IMR-90 (cell line): ENCODE results near the gene PAX2. TPM values are rescaled to one million over a fixed set of nuclear protein-coding genes. Genes with fewer than 3 reads are reported as not detected.
"Not testable (repeated sequence)": the region's sequence is repeated elsewhere in the genome, so short reads cannot be mapped to it uniquely, and the experiment has no call there.

Experiments
- ATAC-seq: fragments of 200-7000 bp; cut with Tn5 transposase; 2 replicates; pipeline ENCODE4 v1.9.1; 2020; ENCODE audit warnings: low read depth, mild to moderate bottlenecking, moderate library complexity
- BruUV-seq: library from RNA; stranded (reverse); fragments of 400-500 nt; replicated peaks from 2 replicates; lab custom pipeline; 2021; lab: Mats Ljungman, UMichigan
- CTCF ChIA-PET: fragments of 300-600 bp; formaldehyde crosslinking; extraction: SDS; loops from one replicate; lab custom pipeline; 2021; ENCODE audit warnings: antibody characterized with exemption; lab: Yijun Ruan, JAX
- POLR2A ChIA-PET: fragments of 300-600 bp; sonication (Branson Sonifier 250); formaldehyde crosslinking; loops from one replicate; lab custom pipeline; 2022; ENCODE audit warnings: antibody characterized with exemption; ENCODE audit not compliant: unreplicated experiment; lab: Charles Lee
- DNase-seq: peaks from one replicate; pipeline ENCODE4 v3.0.0; 2013
- H2AFZ ChIP-seq: replicated peaks from 2 replicates; pipeline ENCODE3; 2013; ENCODE audit warnings: low read length, mild to moderate bottlenecking; ENCODE audit not compliant: poor library complexity
- H2AK5ac ChIP-seq: 2 replicates; pipeline ENCODE4 v1.6.1; 2013; ENCODE audit warnings: low read depth, low read length, inconsistent platforms
- H2AK9ac ChIP-seq: replicated peaks from 2 replicates; pipeline ENCODE3; 2013; ENCODE audit warnings: mild to moderate bottlenecking, low read depth, low read length, moderate library complexity; ENCODE audit not compliant: poor library complexity
- H2BK120ac ChIP-seq: 2 replicates; pipeline ENCODE4 v1.6.1; 2013; ENCODE audit warnings: low read depth, low read length, inconsistent platforms
- H2BK15ac ChIP-seq: 3 replicates; pipeline ENCODE4 v1.6.1; 2013; ENCODE audit warnings: low read depth, low read length, inconsistent platforms
- H2BK20ac ChIP-seq: 2 replicates; pipeline ENCODE4 v1.6.1; 2013; ENCODE audit warnings: low read depth, mild to moderate bottlenecking, inconsistent platforms, low read length, moderate library complexity
- H2BK5ac ChIP-seq: 2 replicates; pipeline ENCODE4 v1.6.1; 2013; ENCODE audit warnings: mild to moderate bottlenecking, low read depth, low read length, inconsistent platforms; ENCODE audit not compliant: poor library complexity, severe bottlenecking
- H3K14ac ChIP-seq: replicated peaks from 2 replicates; pipeline ENCODE4 v1.6.1; 2013; ENCODE audit warnings: low read depth, low read length, inconsistent platforms
- H3K18ac ChIP-seq: 2 replicates; pipeline ENCODE4 v1.6.1; 2013; ENCODE audit warnings: low read depth, low read length, control low read depth
- H3K23ac ChIP-seq: 2 replicates; pipeline ENCODE4 v1.6.1; 2013; ENCODE audit warnings: low read depth, low read length, inconsistent platforms
- H3K27ac ChIP-seq: 2 replicates; pipeline ENCODE4 v1.5.1; 2013; ENCODE audit warnings: mild to moderate bottlenecking, control low read depth, low read length; ENCODE audit not compliant: insufficient read depth
- H3K27me3 ChIP-seq: 2 replicates; pipeline ENCODE4 v1.6.1; 2013; ENCODE audit warnings: low read length; ENCODE audit not compliant: control insufficient read depth, insufficient read depth
- H3K36me3 ChIP-seq: 2 replicates; pipeline ENCODE4 v1.6.1; 2013; ENCODE audit warnings: low read length, mixed read lengths; ENCODE audit not compliant: control insufficient read depth, insufficient read depth
- H3K4ac ChIP-seq: 2 replicates; pipeline ENCODE4 v1.6.1; 2013; ENCODE audit warnings: low read depth, low read length, inconsistent platforms
- H3K4me1 ChIP-seq: 2 replicates; pipeline ENCODE4 v1.6.1; 2013; ENCODE audit warnings: low read length, mixed read lengths; ENCODE audit not compliant: control insufficient read depth, insufficient read depth
- H3K4me2 ChIP-seq: 2 replicates; pipeline ENCODE4 v1.6.1; 2013; ENCODE audit warnings: low read depth, mild to moderate bottlenecking, control low read depth, low read length, moderate library complexity
- H3K4me3 ChIP-seq: 2 replicates; pipeline ENCODE4 v1.5.1; 2013; ENCODE audit warnings: low read depth, mild to moderate bottlenecking, control low read depth, low read length, moderate library complexity; ENCODE audit not compliant: insufficient read depth
- H3K56ac ChIP-seq: 2 replicates; pipeline ENCODE4 v1.6.1; 2013; ENCODE audit warnings: low read length, inconsistent platforms; ENCODE audit not compliant: insufficient read depth; ENCODE audit errors: extremely low read depth
- H3K79me1 ChIP-seq, 2 experiments: 2 replicates each; pipeline ENCODE4 v1.6.1; 2013; ENCODE audit warnings: low read length in 2 of 2, inconsistent platforms in 1 of 2, low read depth in 1 of 2
- H3K9ac ChIP-seq: 2 replicates; pipeline ENCODE4 v1.6.1; 2013; ENCODE audit warnings: low read depth, low read length, control low read depth
- H3K9me1 ChIP-seq: 2 replicates; pipeline ENCODE4 v1.6.1; 2013; ENCODE audit warnings: low read length, inconsistent platforms; ENCODE audit not compliant: insufficient read depth
- H3K9me3 ChIP-seq: 2 replicates; pipeline ENCODE4 v1.6.1; 2013; ENCODE audit warnings: low read length; ENCODE audit not compliant: control insufficient read depth, insufficient read depth
- H4K20me1 ChIP-seq: 2 replicates; pipeline ENCODE4 v1.6.1; 2013; ENCODE audit warnings: low read length, inconsistent platforms; ENCODE audit not compliant: insufficient read depth
- H4K5ac ChIP-seq: 2 replicates; pipeline ENCODE4 v1.6.1; 2013; ENCODE audit warnings: mild to moderate bottlenecking, low read depth, low read length, control low read depth
- H4K8ac ChIP-seq, 2 experiments: 2 replicates each; pipeline ENCODE4 v1.6.1; 2013; ENCODE audit warnings: low read depth in 2 of 2, low read length in 2 of 2, control low read depth in 1 of 2, inconsistent platforms in 1 of 2
- H4K91ac ChIP-seq: 2 replicates; pipeline ENCODE4 v1.6.1; 2013; ENCODE audit warnings: low read depth, low read length, inconsistent platforms; ENCODE audit not compliant: insufficient read depth
- SMC3 ChIP-seq: fragments of 150-350 bp; IDR thresholded peaks from 2 replicates; pipeline ENCODE4 v1.6.1; 2016; ENCODE audit warnings: low read depth, mild to moderate bottlenecking, antibody characterized with exemption, low read length, moderate library complexity
- WGBS, 2 experiments: methylation state at CpG; one replicate each; pipeline versions ENCODE4 v1.1.5 to v1.1.7; 2013; ENCODE audit warnings: missing lambda C conversion rate in 2 of 2; ENCODE audit not compliant: insufficient read length in 1 of 2; ENCODE audit errors: extremely low coverage in 2 of 2; 5-methylcytosine and 5-hydroxymethylcytosine counted together
- dilution Hi-C: fragments of 300-500 bp; cut with HindIII; formaldehyde crosslinking; loops from one replicate; pipeline ENCODE4 v1.14.3; 2018; ENCODE audit warnings: low sequenced_read_pairs; ENCODE audit not compliant: unreplicated experiment
- in situ Hi-C: fragments of 300-500 bp; cut with MboI; formaldehyde crosslinking; loops from 3 replicates; pipeline ENCODE4 v1.14.3; 2019; ENCODE audit warnings: low sequenced_read_pairs, inconsistent platforms, mixed read lengths
- intact Hi-C: fragments of 100-400 bp; cut with micrococcal nuclease; formaldehyde crosslinking; loops from 2 replicates; pipeline ENCODE4 v1.10.0; 2022
- polyA plus RNA-seq, 3 experiments: library from polyadenylated mRNA; depleted of rRNA; stranded (reverse); fragments of >200 nt; gene quantifications; 2 replicates each; pipeline ENCODE4 v1.2.3, GENCODE V29; 2012; ENCODE audit warnings: low replicate concordance in 1 of 3
- total RNA-seq: library from RNA; depleted of rRNA; stranded (reverse); fragments of >200 nt; gene quantifications from 2 replicates; pipeline ENCODE4 v1.2.3, GENCODE V29; 2012

PAX2 gene
- total and polyA plus RNA-seq, 2 of the 4 experiments (the other 2 are of a cell fraction), result not detected

DNA sequence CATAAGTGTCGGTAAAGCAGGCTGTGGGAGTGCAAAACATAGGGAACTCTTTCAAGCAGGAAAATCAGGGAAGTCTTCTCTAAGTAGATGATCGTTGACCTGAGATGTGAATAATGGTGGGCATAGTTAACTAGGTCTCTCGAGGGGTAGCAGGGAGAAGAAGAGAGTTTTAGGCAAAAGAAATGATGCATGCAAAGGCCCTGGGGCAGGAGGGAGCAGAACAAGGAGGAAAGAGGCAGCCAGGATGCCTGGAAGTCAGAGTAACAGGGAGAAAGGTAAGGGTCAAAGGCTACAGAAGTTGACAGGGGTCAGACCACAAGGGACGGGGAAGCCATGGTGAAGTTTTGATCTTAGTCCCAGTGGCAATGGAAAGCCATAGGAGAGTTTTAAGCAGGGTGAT lies 47.8 kb upstream of the PAX2 start:
- no peak overlapping the region for H3K56ac ChIP-seq
- no peak overlapping the region for H4K5ac ChIP-seq
- no peak overlapping the region for H3K9ac ChIP-seq
- no peak overlapping the region for H4K91ac ChIP-seq
- H3K4me1 ChIP-seq, result no peaks in the 10 kb centered on the region
- no peak overlapping the region for H3K23ac ChIP-seq
- H3K36me3 ChIP-seq, result no peaks in the 10 kb centered on the region
- no peaks in the 10 kb centered on the region for H4K20me1 ChIP-seq
- H3K18ac ChIP-seq, result no peak overlapping the region
- H3K4me2 ChIP-seq, result no peak overlapping the region
- H3K79me1 ChIP-seq, result no peaks in the 10 kb centered on the region
- in situ Hi-C loops, result no loop called here
- H3K14ac ChIP-seq, result no peak overlapping the region
- no peak overlapping the region for H2BK20ac ChIP-seq
- peaks cover 15% of the 10 kb centered on the region for H3K27me3 ChIP-seq
- no peak overlapping the region for H3K4me3 ChIP-seq
- no peak overlapping the region for H2BK5ac ChIP-seq
- H3K9me3 ChIP-seq, result no peaks in the 10 kb centered on the region
- H3K4ac ChIP-seq, result no peak overlapping the region
- H3K9me1 ChIP-seq, result no peaks in the 10 kb centered on the region
- TF ChIP-seq SMC3, result no peak
- H2AK9ac ChIP-seq, result no peak overlapping the region
- no peak overlapping the region for H2AFZ ChIP-seq
- BruUV-seq, result no TSS peak
- DNase-seq (no peak), ATAC-seq (no peak)
- ChIA-PET CTCF (no interaction called here), POLR2A (no interaction called here)
- 75% methylated on average over 2 of the region's 4 CpGs; no CpG with 5 or more reads in 1 of the 2 experiments for WGBS, 2 experiments
- H2BK15ac ChIP-seq, result no peak overlapping the region
- H3K27ac ChIP-seq, result no peak overlapping the region
- intact Hi-C loops, result no loop called here
- no peak overlapping the region for H2AK5ac ChIP-seq
- no peak overlapping the region for H4K8ac ChIP-seq
- dilution Hi-C loops, result no loop called here
- no peak overlapping the region for H2BK120ac ChIP-seq

DNA sequence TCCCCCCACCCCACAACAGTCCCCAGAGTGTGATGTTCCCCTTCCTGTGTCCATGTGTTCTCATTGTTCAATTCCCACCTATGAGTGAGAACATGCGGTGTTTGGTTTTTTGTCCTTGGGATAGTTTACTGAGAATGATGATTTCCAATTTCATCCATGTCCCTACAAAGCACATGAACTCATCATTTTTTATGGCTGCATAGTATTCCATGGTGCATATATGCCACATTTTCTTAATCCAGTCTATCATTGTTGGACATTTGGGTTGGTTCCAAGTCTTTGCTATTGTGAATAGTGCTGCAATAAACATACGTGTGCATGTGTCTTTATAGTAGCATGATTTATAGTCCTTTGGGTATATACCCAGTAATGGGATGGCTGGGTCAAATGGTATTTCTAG lies 43.7 kb upstream of the PAX2 start:
- BruUV-seq, in situ Hi-C loops, H2BK15ac ChIP-seq, intact Hi-C loops, H3K9me1 ChIP-seq, CTCF ChIA-PET, H4K91ac ChIP-seq, H2BK20ac ChIP-seq, H2BK5ac ChIP-seq, H3K18ac ChIP-seq, DNase-seq, H3K4me1 ChIP-seq, H2AK9ac ChIP-seq, H4K20me1 ChIP-seq, H3K79me1 ChIP-seq, H3K9ac ChIP-seq, H3K36me3 ChIP-seq, H2AFZ ChIP-seq, POLR2A ChIA-PET, H2BK120ac ChIP-seq, H2AK5ac ChIP-seq, H3K4me2 ChIP-seq, H3K56ac ChIP-seq, ATAC-seq, H3K4ac ChIP-seq, H4K8ac ChIP-seq, dilution Hi-C loops, H3K9me3 ChIP-seq, H3K4me3 ChIP-seq, H4K5ac ChIP-seq, H3K14ac ChIP-seq, H3K23ac ChIP-seq, H3K27ac ChIP-seq: not testable (repeated sequence)
- H3K27me3 ChIP-seq, result peaks cover 21% of the 10 kb centered on the region
- WGBS, 2 experiments, result no CpG with 5 or more reads among the region's 2 CpGs
